HG03097 (cell line): ENCODE data around the gene MCL1.

ENCODE experiments used
- ATAC-seq: cut with Tn5 transposase; IDR thresholded peaks from one replicate; pipeline ENCODE4 v1.9.1; 2021; ENCODE audit not compliant: unreplicated experiment, low FRiP score

MCL1 gene

GRCh38 chr1:150558761-150559655 is 20.4 kb downstream of the MCL1 start:
- no peak for ATAC-seq

- ATAC-seq = no peak
Observed at GRCh38 chr1:150558303-150558704, 21.1 kb downstream of the MCL1 start.

GRCh38 chr1:150557813-150558212 is 21.6 kb downstream of the MCL1 start:
- no peak for ATAC-seq

- ATAC-seq = no peak
Observed at GRCh38 chr1:150557065-150557600, 22.3 kb downstream of the MCL1 start.

GRCh38 chr1:150555971-150556865 is 23.2 kb downstream of the MCL1 start:
- ATAC-seq = no peak

GRCh38 chr1:150555198-150555970 is 24.0 kb downstream of the MCL1 start:
- no peak for ATAC-seq

GRCh38 chr1:150554086-150554452 is 25.3 kb downstream of the MCL1 start:
- ATAC-seq = no peak

GRCh38 chr1:150553392-150554085 is 25.9 kb downstream of the MCL1 start:
- ATAC-seq = no peak

- ATAC-seq = no peak
Observed at GRCh38 chr1:150552911-150553289, 26.5 kb downstream of the MCL1 start.

- ATAC-seq = no peak
Observed at GRCh38 chr1:150552128-150552910, 27.1 kb downstream of the MCL1 start.

GRCh38 chr1:150551784-150552127 is 27.7 kb downstream of the MCL1 start:
- no peak for ATAC-seq

- ATAC-seq = no peak
Observed at GRCh38 chr1:150551051-150551783, 28.2 kb downstream of the MCL1 start.

- no peak for ATAC-seq
Observed at GRCh38 chr1:150550222-150551050, 29.0 kb downstream of the MCL1 start.

- no peak for ATAC-seq
Observed at GRCh38 chr1:150549496-150550221, 29.8 kb downstream of the MCL1 start.

- no peak for ATAC-seq
Observed at GRCh38 chr1:150548632-150549495, 30.5 kb downstream of the MCL1 start, which contains the start of gene ADAMTSL4. TSS of gene ADAMTSL4 (plus strand) at chr1:150549408. CDS start at chr1:150552289, 2,881 bp downstream.

- ATAC-seq = no peak
Observed at GRCh38 chr1:150548324-150548631, 31.1 kb downstream of the MCL1 start.
